Measurements from ENCODE around the gene SCLT1. TPM values are rescaled to one million over a fixed set of nuclear protein-coding genes. Genes with fewer than 3 reads are reported as not detected.

The SCLT1 gene
- total RNA-seq, 3 donors from 2014 or later: 11.5 to 23.6 (median 18.7) TPM

DNA sequence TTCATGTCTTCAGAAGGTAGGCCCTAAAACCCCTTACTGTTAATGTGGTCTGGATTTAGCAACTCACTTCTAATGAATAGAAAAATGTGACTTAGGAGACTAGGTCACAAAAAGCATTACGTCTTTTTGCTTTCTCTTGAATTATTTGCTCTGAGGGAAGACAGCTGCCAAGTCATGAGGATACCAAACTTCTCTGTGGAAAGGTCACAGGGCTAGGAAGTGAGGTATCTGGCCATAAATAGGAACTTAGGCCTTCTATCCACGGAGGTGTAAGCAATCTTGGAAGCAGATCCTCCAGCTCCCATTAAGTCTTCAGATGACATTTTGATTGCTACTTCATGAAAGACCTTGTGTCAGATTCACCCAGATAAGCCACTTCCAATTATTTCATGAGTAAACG lies 163.3 kb downstream of the SCLT1 start:
- TF ChIP-seq, protein P1, sequence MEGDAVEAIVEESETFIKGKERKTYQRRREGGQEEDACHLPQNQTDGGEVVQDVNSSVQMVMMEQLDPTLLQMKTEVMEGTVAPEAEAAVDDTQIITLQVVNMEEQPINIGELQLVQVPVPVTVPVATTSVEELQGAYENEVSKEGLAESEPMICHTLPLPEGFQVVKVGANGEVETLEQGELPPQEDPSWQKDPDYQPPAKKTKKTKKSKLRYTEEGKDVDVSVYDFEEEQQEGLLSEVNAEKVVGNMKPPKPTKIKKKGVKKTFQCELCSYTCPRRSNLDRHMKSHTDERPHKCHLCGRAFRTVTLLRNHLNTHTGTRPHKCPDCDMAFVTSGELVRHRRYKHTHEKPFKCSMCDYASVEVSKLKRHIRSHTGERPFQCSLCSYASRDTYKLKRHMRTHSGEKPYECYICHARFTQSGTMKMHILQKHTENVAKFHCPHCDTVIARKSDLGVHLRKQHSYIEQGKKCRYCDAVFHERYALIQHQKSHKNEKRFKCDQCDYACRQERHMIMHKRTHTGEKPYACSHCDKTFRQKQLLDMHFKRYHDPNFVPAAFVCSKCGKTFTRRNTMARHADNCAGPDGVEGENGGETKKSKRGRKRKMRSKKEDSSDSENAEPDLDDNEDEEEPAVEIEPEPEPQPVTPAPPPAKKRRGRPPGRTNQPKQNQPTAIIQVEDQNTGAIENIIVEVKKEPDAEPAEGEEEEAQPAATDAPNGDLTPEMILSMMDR (IDR thresholded peaks at IDR 0.05): no peak
- TF ChIP-seq POLR2AphosphoS5 (IDR thresholded peaks at IDR 0.05) (no peak), POLR2A (IDR thresholded peaks at IDR 0.05) (no peak)
- Histone ChIP-seq H3K4me3 (no peak overlapping the region), H3K36me3 (no peaks in the 10 kb centered on the region), H3K27ac (no peak overlapping the region), H3K4me1 (no peaks in the 10 kb centered on the region), H3K27me3 (no peaks in the 10 kb centered on the region), H3K9me3 (no peaks in the 10 kb centered on the region)
- intact Hi-C loops (cut with DNase I; ENCODE audit: low total_unique reads): no loop called here
- no peak for DNase-seq (ENCODE audit: low spot score in 2 of 2)

DNA sequence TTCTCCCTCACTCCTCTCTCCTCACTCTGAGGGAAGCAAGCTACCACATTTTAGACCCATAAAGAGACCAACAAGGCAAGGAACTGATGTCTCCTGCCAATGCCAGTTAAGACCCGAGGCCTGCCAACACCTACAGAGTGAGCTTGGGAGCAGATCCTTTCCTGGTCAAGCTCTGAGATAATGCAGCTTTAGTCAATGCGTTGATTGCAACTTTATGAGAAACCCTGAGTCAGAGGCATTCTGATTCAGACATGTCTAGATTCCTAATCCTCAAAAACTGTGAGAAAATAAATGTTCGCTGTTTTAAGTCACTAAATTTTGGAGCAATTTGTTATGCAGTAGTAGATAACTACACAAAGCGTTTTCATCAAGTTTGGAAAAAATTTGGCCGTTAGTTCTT lies 168.4 kb downstream of the SCLT1 start:
- Histone ChIP-seq H3K27me3 (no peaks in the 10 kb centered on the region), H3K4me3 (no peak overlapping the region), H3K36me3 (no peaks in the 10 kb centered on the region), H3K9me3 (no peaks in the 10 kb centered on the region), H3K27ac (no peak overlapping the region), H3K4me1 (no peaks in the 10 kb centered on the region)
- TF ChIP-seq POLR2AphosphoS5 (IDR thresholded peaks at IDR 0.05): no peak
- TF ChIP-seq POLR2A (IDR thresholded peaks at IDR 0.05): no peak
- TF ChIP-seq, protein P1 (IDR thresholded peaks at IDR 0.05): no peak
- intact Hi-C loops (cut with DNase I; ENCODE audit: low total_unique reads): no loop called here
- no peak for DNase-seq (ENCODE audit: low spot score in 2 of 2)

DNA sequence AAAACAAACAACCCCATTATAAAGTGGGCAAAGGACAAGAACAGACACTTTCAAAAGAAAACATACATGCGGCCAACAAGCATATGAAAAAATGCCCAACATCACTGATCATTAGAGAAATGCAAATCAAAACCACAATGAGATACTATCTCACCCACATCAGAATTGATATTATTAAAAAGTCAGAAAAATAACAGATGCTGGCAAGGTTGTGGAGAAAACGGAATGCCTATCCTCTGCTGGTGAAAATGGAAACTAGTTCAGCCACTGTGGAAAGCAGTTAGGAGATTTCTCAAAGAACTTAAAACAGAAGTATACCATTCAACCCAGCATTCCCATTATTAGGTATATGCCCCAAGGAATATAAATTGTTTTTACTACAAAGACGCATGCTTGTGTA lies 171.4 kb downstream of the SCLT1 start:
- no peak overlapping the region for H3K4me3 ChIP-seq
- no peak for DNase-seq (ENCODE audit: low spot score in 2 of 2)
- TF ChIP-seq POLR2A (IDR thresholded peaks at IDR 0.05) (no peak), POLR2AphosphoS5 (IDR thresholded peaks at IDR 0.05) (no peak)
- TF ChIP-seq, protein P1 (IDR thresholded peaks at IDR 0.05): no peak
- H3K9me3 ChIP-seq: no peaks in the 10 kb centered on the region
- H3K27ac ChIP-seq: no peak overlapping the region
- no peaks in the 10 kb centered on the region for H3K27me3 ChIP-seq
- intact Hi-C loops (cut with DNase I; ENCODE audit: low total_unique reads): no loop called here
- no peaks in the 10 kb centered on the region for H3K36me3 ChIP-seq
- no peaks in the 10 kb centered on the region for H3K4me1 ChIP-seq

DNA sequence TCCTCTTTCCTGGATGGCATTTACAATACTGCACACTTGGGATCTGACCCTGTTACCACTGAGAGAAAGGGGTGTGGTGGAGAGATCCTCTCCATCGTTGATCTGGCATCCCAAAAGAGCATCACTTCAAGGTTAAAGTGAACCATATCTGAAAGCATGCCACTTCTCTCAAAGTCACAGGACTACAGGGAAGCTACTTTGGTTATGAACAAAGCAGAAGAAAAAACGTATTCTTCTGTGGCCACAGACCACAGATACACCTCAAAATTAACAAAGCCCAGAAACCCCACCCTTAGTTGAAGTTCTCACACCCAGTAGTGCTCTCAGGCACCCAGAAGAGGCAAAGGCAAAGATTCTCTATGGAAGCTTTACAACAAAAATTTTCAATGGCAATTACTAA lies 175.6 kb downstream of the SCLT1 start:
- Histone ChIP-seq H3K4me3 (no peak overlapping the region), H3K27ac (no peak overlapping the region), H3K36me3 (no peaks in the 10 kb centered on the region), H3K4me1 (no peaks in the 10 kb centered on the region), H3K27me3 (no peaks in the 10 kb centered on the region), H3K9me3 (no peaks in the 10 kb centered on the region)
- DNase-seq (ENCODE audit: low spot score in 2 of 2): no peak
- intact Hi-C loops (cut with DNase I; ENCODE audit: low total_unique reads): loop anchor here (5.0 kb wide), 1 partner anchor 230 kb away; no protein-coding TSS in a partner anchor
- TF ChIP-seq, protein P1 (IDR thresholded peaks at IDR 0.05): no peak
- TF ChIP-seq POLR2AphosphoS5 (IDR thresholded peaks at IDR 0.05): no peak

DNA sequence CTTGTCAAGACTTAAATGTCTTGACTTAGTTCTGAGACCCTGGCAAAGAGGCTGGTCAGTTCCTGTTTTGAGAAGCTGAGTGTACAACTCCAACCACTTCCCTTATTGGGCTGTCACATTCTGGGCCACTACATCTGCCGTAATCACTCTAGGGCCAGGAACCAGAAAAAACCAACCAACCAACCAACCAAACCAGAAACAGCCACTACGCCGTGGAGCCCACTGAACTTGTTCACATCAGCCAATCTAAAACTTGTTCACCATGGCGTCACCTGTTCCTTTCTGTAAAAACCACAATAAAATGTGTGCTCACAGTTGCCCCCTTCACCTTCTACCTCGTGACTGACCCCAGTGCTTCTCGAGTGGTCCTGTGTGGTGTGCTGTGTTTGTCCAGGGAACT lies 176.5 kb downstream of the SCLT1 start:
- Histone ChIP-seq H3K9me3 (no peaks in the 10 kb centered on the region), H3K27me3 (no peaks in the 10 kb centered on the region), H3K4me1 (no peaks in the 10 kb centered on the region), H3K36me3 (no peaks in the 10 kb centered on the region), H3K27ac (no peak overlapping the region), H3K4me3 (no peak overlapping the region)
- no peak for TF ChIP-seq POLR2AphosphoS5 (IDR thresholded peaks at IDR 0.05)
- TF ChIP-seq, protein P1 (IDR thresholded peaks at IDR 0.05): no peak
- TF ChIP-seq POLR2A (IDR thresholded peaks at IDR 0.05): no peak
- DNase-seq (ENCODE audit: low spot score in 2 of 2): no peak
- intact Hi-C loops (cut with DNase I; ENCODE audit: low total_unique reads): loop anchor here (5.0 kb wide), 1 partner anchor 230 kb away; no protein-coding TSS in a partner anchor

Data from breast epithelium (tissue), 4 donors.